ENCODE measurements around the gene CISH.
A peak's percentile ranks its signal among the peaks of the same experiment; 100 is the strongest.

CISH gene

GRCh38 chr3:50637011-50637410 is 25.4 kb upstream of the CISH start:
- no peak for DNase-seq (ENCODE audit: low spot score)

GRCh38 chr3:50635066-50635465 is 23.5 kb upstream of the CISH start:
- no peak for DNase-seq (ENCODE audit: low spot score)

- no peak for DNase-seq (ENCODE audit: low spot score)
These were observed 21.7 kb upstream of the CISH start for GRCh38 chr3:50633230-50633790.

- no peak for DNase-seq (ENCODE audit: low spot score)
These were observed 20.9 kb upstream of the CISH start for GRCh38 chr3:50632450-50632849.

- peak; percentile 55 for DNase-seq (ENCODE audit: low spot score)
These were observed 19.3 kb upstream of the CISH start for GRCh38 chr3:50630877-50631276.

- DNase-seq (ENCODE audit: low spot score), result peak; percentile 44
These were observed 18.8 kb upstream of the CISH start for GRCh38 chr3:50630394-50630793.

GRCh38 chr3:50628601-50629000 is 17.0 kb upstream of the CISH start:
- DNase-seq (ENCODE audit: low spot score), result no peak

GRCh38 chr3:50627407-50628051 is 16.0 kb upstream of the CISH start:
- DNase-seq (ENCODE audit: low spot score), result peak; percentile 97

- DNase-seq (ENCODE audit: low spot score), result no peak
These were observed 14.8 kb upstream of the CISH start for GRCh38 chr3:50626401-50626800.

GRCh38 chr3:50625231-50626182 is 13.9 kb upstream of the CISH start:
- no peak for DNase-seq (ENCODE audit: low spot score)

GRCh38 chr3:50624634-50625033 is 13.1 kb upstream of the CISH start:
- DNase-seq (ENCODE audit: low spot score), result peak; percentile 89

- peak; percentile 85 for DNase-seq (ENCODE audit: low spot score)
These were observed 12.4 kb upstream of the CISH start for GRCh38 chr3:50623840-50624474.

GRCh38 chr3:50622881-50623280 is 11.3 kb upstream of the CISH start:
- no peak for DNase-seq (ENCODE audit: low spot score)

GRCh38 chr3:50620820-50621219 is 9.2 kb upstream of the CISH start:
- DNase-seq (ENCODE audit: low spot score), result peak; percentile 84

- no peak for DNase-seq (ENCODE audit: low spot score)
These were observed 8.8 kb upstream of the CISH start for GRCh38 chr3:50620420-50620819.

- DNase-seq (ENCODE audit: low spot score), result no peak
These were observed 6.4 kb upstream of the CISH start for GRCh38 chr3:50617911-50618481.

- DNase-seq (ENCODE audit: low spot score), result no peak
These were observed 5.7 kb upstream of the CISH start, which contains the start of gene MAPKAPK3 for GRCh38 chr3:50617096-50617791. MAPKAPK3 (plus strand) TSS chr3:50617151; CDS start chr3:50617566, 415 bp downstream.

GRCh38 chr3:50616770-50617095 is 5.2 kb upstream of the CISH start:
- peak; percentile 90 for DNase-seq (ENCODE audit: low spot score)

GRCh38 chr3:50616003-50616769 is 4.6 kb upstream of the CISH start:
- DNase-seq (ENCODE audit: low spot score), result peak; percentile 89

- DNase-seq (ENCODE audit: low spot score), result no peak
These were observed 3.6 kb upstream of the CISH start for GRCh38 chr3:50615190-50615589.
